ENCODE results near the gene STRA8. TPM values are rescaled to one million over a fixed set of nuclear protein-coding genes. Genes with fewer than 3 reads are reported as not detected.

The STRA8 gene, protein sequence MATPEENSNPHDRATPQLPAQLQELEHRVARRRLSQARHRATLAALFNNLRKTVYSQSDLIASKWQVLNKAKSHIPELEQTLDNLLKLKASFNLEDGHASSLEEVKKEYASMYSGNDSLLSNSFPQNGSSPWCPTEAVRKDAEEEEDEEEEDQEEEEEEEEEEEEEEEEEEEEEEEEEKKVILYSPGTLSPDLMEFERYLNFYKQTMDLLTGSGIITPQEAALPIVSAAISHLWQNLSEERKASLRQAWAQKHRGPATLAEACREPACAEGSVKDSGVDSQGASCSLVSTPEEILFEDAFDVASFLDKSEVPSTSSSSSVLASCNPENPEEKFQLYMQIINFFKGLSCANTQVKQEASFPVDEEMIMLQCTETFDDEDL
- total RNA-seq: not detected

DNA sequence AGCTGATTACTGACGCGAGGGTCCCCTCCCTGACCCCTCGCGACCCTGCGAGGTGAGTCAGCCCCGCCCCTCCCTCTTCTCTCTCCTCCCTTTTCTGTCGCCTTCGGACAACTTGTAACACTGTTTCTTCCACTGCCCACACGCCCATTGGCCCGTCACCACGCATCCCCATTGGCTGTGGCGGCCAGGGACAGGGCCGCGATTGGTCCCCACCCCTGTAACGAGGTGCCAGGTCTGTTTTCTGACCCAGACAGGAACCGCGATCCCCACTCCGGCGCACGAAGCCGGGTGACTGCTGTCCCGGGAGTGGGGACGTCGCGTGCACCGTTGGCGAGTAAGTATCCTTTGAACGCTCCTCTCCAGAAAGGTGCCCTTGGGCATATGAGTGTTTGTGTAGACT lies at the start of gene STRA8:
TSS of gene STRA8 (plus strand) at position 269 of the 400 bp plus-strand sequence. CDS start 6,687 bp downstream, outside the sequence.
- H3K27me3 Mint-ChIP-seq (ENCODE audit: low read depth): no peaks in the 10 kb centered on the region
- CTCF ChIA-PET: no interaction called here
- H3K4me3 Mint-ChIP-seq: no peak within 1 kb of the TSS
- intact Hi-C loops (cut with micrococcal nuclease): no loop called here
- no peak for DNase-seq
- no peaks in the 10 kb centered on the region for H3K9me3 Mint-ChIP-seq
- H3K4me1 Mint-ChIP-seq (ENCODE audit: low read depth): peaks cover 4% of the 10 kb centered on the region
- H3K36me3 Mint-ChIP-seq (ENCODE audit: low read depth): no peaks in the 10 kb centered on the region
- no peak within 1 kb of the TSS for H3K27ac Mint-ChIP-seq

DNA sequence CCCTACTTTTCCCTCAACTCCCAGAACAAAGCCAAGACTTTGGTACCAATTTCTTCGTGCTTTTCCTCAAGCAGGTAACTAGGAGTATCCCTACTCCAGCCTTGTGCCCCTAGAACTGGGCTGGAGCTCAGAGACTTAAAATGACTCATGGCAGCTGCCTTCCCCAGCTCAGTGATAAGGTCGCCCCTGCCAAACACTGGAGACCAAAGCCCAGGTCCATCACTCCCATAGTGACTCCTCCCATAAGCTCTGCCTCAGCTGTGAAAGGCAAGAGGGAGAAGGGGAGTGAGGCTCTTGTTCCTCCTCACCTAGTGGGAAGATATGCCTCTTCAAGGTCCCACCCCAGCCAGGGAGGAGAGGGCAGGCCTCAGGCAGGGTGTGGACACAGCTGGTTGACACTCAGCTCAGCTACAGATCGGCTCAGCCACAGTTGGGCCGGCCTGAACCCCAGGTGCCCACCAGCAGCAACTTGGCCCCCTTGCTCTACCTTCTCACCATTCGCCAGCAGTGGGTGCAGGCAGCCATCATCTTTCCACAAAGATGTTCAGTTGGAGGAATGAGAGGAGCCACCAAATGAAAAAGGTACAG lies 49.3 kb upstream of the STRA8 start:
- intact Hi-C loops (cut with micrococcal nuclease): no loop called here
- Mint-ChIP-seq H3K4me3 (no peak overlapping the region), H3K27me3 (ENCODE audit: low read depth) (no peaks in the 10 kb centered on the region), H3K4me1 (ENCODE audit: low read depth) (no peaks in the 10 kb centered on the region), H3K36me3 (ENCODE audit: low read depth) (peaks cover 75% of the 10 kb centered on the region), H3K27ac (no peak overlapping the region), H3K9me3 (peaks cover 36% of the 10 kb centered on the region)
- DNase-seq: no peak
- CTCF ChIA-PET: no interaction called here

DNA sequence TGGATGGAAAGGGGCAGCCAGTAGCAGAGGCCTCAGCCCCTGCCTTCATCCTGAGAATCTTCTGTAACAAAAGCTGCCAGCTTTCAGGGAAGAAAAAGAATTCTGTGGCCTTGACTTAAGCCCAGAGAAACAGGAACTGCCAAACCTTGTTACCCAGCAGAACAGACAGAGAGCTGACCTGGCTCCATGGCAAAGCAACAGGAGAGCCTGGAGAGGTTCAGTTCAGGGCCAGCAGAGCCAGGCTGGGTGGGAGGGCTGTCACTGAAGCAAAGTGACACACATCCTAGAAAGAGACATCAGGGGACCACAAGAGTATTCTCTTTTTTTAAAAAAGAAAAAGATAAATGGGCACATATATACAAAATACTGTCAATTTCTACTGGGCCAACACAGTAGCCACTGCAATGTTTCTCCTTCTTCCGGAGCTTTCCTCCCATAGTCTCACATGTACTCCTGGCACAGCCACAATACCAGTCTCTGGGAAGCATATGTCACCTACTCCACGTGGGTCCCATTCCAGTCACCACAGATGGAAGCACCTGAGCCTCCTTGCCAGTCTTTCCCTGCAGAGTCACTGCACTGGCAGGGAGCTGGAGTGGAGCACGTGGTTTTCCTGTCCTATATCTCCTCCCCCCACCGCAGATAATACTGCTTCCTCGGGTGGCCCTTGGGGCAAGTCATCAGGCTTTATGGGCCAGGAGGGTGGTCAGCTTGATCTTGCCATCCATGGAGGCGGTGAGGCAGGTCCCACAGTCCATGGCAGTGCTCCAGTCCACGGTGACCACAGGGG lies 48.0 kb upstream of the STRA8 start:
- CTCF ChIA-PET: interaction anchor here (0.6 to 1.3 kb wide), 2 partner anchors 9 to 248 kb away, joined by 3 to 4 read pairs; no protein-coding TSS in a partner anchor
- Mint-ChIP-seq H3K9me3 (peaks cover 28% of the 10 kb centered on the region), H3K27ac (no peak overlapping the region)

DNA sequence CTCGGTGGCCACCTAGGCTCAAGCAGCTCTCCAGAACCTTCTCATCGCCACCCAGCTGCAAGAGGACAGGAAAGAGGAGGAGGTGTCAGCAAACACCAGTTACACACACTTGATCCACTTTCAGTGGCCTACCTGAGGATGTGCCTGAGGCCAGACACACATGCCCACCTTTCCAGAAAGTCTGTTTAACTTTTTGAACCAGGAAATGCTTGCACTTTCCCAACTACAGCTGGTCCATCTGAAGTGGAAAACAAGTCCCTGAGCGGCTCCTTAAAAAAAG lies 47.4 kb upstream of the STRA8 start:
- Mint-ChIP-seq H3K4me3 (no peak overlapping the region), H3K27ac (no peak overlapping the region), H3K9me3 (peaks cover 24% of the 10 kb centered on the region), H3K27me3 (ENCODE audit: low read depth) (no peaks in the 10 kb centered on the region), H3K36me3 (ENCODE audit: low read depth) (peaks cover 78% of the 10 kb centered on the region), H3K4me1 (ENCODE audit: low read depth) (no peaks in the 10 kb centered on the region)
- CTCF ChIA-PET: interaction anchor here (0.6 to 1.3 kb wide), 3 partner anchors 10 to 249 kb away, joined by 3 to 4 read pairs (median 3); no protein-coding TSS in a partner anchor
- intact Hi-C loops (cut with micrococcal nuclease): no loop called here
- no peak for DNase-seq

More for the DNA sequence above, 48.0 kb upstream of the STRA8 start:
- DNase-seq: no peak
- Mint-ChIP-seq H3K4me3 (no peak overlapping the region), H3K27me3 (ENCODE audit: low read depth) (no peaks in the 10 kb centered on the region), H3K36me3 (ENCODE audit: low read depth) (peaks cover 79% of the 10 kb centered on the region), H3K4me1 (ENCODE audit: low read depth) (no peaks in the 10 kb centered on the region)
- intact Hi-C loops (cut with micrococcal nuclease): no loop called here

DNA sequence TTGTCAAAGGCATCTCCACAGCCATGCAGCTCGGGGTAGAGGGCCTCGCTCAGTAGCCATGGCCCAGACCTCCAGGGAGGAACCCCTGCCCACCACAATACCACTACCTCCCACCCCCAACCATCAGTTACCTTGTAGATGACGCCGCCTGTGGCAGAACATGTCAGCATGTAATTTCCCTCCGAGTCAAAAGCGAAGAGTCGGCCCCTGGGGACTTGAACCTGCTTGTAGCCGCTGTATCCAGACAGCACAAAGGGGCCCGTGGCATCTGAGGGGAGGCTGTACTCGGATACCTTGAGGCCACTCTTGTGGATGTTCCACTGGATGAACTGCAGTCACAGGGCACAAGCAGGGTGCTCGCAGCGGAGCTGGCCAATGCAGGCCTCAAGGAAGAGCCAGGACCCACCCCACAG lies 46.8 kb upstream of the STRA8 start:
- DNase-seq: no peak
- Mint-ChIP-seq H3K4me1 (ENCODE audit: low read depth) (no peaks in the 10 kb centered on the region), H3K9me3 (peaks cover 19% of the 10 kb centered on the region), H3K27me3 (ENCODE audit: low read depth) (no peaks in the 10 kb centered on the region), H3K36me3 (ENCODE audit: low read depth) (peaks cover 76% of the 10 kb centered on the region), H3K4me3 (no peak overlapping the region), H3K27ac (no peak overlapping the region)
- intact Hi-C loops (cut with micrococcal nuclease): no loop called here
- CTCF ChIA-PET: interaction anchor here (0.9 to 1.3 kb wide), 2 partner anchors 10 to 18 kb away, joined by 3 read pairs; no protein-coding TSS in a partner anchor

DNA sequence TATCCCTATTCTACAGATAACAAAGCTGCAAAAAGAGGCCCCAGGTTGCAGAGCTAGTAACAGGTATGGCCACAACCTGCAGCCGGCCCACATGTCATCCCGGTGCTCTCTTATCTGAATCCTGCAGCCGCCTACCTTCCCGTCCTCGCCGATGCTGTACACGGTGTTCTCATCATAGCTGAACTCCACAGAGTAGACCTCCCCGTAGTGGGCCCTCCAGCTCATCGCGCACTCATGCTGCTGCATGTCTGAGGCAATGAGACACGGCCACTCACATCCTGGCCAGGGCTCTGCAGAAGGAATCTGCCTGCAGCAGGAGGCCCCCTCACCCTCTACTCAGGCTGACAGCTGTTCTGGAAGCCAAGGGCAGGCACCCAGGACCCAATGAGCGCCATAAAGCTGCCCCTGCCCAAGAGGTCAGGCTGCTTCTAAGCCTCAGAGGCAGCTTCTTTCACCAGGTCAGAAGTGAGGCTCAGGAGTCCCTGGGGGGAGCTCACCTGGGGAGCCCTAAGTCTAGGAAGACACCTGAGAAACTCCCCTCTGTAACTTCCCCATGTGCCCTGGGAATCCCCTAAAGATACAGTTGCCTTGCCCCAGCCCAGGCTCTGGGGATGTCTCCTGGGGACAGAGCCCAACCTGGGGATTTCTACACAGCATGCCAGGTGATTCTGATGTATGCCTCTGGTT lies 45.2 kb upstream of the STRA8 start:
- CTCF ChIA-PET: interaction anchor here (0.6 kb wide), 1 partner anchor 15 kb away, joined by 4 read pairs; no protein-coding TSS in a partner anchor
- H3K27me3 Mint-ChIP-seq (ENCODE audit: low read depth): no peaks in the 10 kb centered on the region
- no peak overlapping the region for H3K27ac Mint-ChIP-seq
- intact Hi-C loops (cut with micrococcal nuclease): no loop called here
- H3K4me3 Mint-ChIP-seq: no peak overlapping the region
- H3K9me3 Mint-ChIP-seq: peaks cover 7% of the 10 kb centered on the region
- peaks cover 72% of the 10 kb centered on the region for H3K36me3 Mint-ChIP-seq (ENCODE audit: low read depth)
- no peaks in the 10 kb centered on the region for H3K4me1 Mint-ChIP-seq (ENCODE audit: low read depth)
- DNase-seq: no peak

DNA sequence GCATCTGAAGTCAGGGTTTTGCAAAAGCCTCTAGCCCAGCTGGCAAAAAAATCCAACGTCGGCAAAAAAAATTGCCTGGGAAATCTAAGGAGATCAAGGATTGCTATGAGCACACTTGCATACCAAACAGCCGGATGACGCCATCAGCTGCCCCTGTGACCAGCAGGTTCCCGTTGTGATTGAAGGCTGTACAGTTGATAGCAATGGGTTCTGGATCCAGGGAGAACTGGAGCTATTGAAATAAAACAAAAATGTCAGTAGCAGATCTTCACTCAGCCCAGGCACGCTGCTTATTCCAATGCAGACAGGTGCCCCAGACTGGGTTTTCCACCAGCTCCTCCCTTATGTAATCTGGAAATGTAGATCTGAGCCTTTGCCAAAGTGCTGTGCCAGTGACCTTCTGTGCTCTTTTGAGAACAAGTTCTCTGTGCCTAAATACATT lies 44.4 kb upstream of the STRA8 start:
- DNase-seq: no peak
- H3K36me3 Mint-ChIP-seq (ENCODE audit: low read depth): peaks cover 65% of the 10 kb centered on the region
- peaks cover under 1% of the 10 kb centered on the region for H3K9me3 Mint-ChIP-seq
- intact Hi-C loops (cut with micrococcal nuclease): no loop called here
- no peaks in the 10 kb centered on the region for H3K27me3 Mint-ChIP-seq (ENCODE audit: low read depth)
- CTCF ChIA-PET: interaction anchor here (0.5 kb wide), 1 partner anchor 423 kb away, joined by 4 read pairs; no protein-coding TSS in a partner anchor
- no peak overlapping the region for H3K27ac Mint-ChIP-seq
- no peak overlapping the region for H3K4me3 Mint-ChIP-seq
- H3K4me1 Mint-ChIP-seq (ENCODE audit: low read depth): no peaks in the 10 kb centered on the region

DNA sequence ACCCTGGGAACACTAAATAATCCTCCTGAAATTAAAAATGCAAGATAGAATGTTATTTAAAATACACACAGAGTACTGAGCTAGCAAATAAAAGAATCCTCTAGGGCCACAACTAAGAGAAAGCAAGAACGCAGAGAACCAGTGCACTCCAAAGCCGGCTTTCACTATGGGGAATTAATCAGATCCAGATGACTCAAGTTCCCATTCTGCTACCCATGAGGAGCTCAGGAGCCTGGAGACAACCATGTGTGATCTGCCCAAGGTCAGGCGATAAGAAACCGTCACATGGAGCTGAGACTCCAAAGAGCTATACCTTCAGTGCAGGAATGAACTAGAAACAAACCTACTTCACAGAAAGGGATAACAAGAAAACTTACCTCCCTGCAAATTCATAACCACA lies 43.7 kb upstream of the STRA8 start:
- Mint-ChIP-seq H3K36me3 (ENCODE audit: low read depth) (peaks cover 60% of the 10 kb centered on the region), H3K4me3 (no peak overlapping the region), H3K4me1 (ENCODE audit: low read depth) (no peaks in the 10 kb centered on the region), H3K27me3 (ENCODE audit: low read depth) (no peaks in the 10 kb centered on the region), H3K27ac (no peak overlapping the region), H3K9me3 (no peaks in the 10 kb centered on the region)
- CTCF ChIA-PET: no interaction called here
- intact Hi-C loops (cut with micrococcal nuclease): no loop called here
- DNase-seq: no peak

DNA sequence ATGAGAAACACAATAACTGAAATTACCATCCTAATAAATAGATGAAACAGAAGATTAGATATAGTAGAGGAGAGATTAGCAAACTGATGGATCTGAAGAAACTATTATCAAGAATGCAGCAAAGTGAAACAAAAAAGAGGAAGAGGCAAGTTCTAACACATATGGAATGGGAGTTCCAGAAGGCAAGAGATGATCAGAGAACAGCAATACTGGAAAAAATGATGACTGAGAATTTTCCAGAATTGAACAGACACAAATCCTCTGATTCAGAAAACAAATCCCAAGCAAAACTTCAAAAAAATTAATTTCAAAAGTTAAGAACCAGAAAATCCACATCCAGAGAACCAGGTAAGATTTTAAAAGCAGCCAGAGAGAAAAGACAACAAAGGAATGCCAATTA lies 42.9 kb upstream of the STRA8 start:
- H3K4me3 Mint-ChIP-seq: no peak overlapping the region
- H3K27me3 Mint-ChIP-seq (ENCODE audit: low read depth): no peaks in the 10 kb centered on the region
- H3K27ac Mint-ChIP-seq: peak overlapping the region; percentile 10
- no peaks in the 10 kb centered on the region for H3K4me1 Mint-ChIP-seq (ENCODE audit: low read depth)
- DNase-seq: no peak
- intact Hi-C loops (cut with micrococcal nuclease): no loop called here
- peaks cover 56% of the 10 kb centered on the region for H3K36me3 Mint-ChIP-seq (ENCODE audit: low read depth)
- H3K9me3 Mint-ChIP-seq: no peaks in the 10 kb centered on the region
- CTCF ChIA-PET: no interaction called here

DNA sequence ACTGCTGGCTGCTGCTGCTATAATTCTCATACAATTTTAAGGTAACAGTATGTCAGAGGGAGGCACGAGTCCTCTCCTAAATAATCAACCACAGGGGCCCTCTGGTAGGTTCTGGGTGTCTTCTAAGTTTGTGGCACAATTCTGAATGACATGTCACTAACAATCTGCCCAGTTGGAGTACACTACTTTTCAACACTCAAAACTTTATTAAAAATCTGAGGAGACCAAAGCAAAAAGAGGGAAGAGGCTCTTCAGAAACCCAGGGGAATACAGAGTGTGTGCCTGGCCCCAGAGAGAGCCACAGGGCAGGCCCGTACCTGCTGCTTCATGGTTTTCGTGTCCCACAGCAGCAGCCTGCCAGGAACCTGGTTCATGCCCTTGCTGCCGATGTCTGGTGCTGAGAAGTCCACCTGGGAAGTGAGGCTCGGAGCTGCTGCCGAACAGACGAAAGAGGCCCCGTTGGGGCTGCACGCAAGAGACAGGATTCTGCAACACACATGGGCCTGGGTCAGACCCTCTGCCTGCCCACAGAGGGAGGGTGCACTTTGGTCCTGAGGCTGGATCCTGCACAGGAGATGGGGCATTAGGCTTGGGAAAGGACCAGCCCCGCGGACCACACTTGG lies 40.6 kb upstream of the STRA8 start:
- Mint-ChIP-seq H3K4me1 (ENCODE audit: low read depth) (no peaks in the 10 kb centered on the region), H3K36me3 (ENCODE audit: low read depth) (peaks cover 50% of the 10 kb centered on the region), H3K27me3 (ENCODE audit: low read depth) (no peaks in the 10 kb centered on the region), H3K27ac (no peak overlapping the region), H3K4me3 (no peak overlapping the region), H3K9me3 (no peaks in the 10 kb centered on the region)
- DNase-seq: no peak
- CTCF ChIA-PET: no interaction called here
- intact Hi-C loops (cut with micrococcal nuclease): no loop called here

DNA sequence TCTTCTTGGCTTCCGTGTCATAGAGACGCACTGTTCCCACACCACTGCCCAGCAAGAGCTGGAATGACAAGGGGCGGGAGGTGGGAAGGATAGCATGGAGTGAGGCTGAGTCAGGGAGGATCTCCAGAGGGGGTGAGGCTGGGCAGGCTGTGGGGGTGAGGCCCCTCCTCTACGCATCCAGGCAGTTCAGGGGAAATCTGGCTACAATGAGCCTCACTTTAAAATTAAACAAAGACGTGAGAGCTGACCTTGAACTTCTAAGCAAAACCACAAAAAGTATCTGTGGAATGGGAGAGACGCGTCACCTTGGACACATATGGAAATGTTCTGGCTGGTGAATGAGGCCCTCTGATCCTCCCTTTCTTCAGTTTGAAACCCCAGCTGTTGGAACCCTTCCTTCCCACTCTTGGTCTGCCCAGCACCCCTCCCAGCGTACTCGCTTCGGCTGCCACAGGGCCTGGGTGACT lies 40.0 kb upstream of the STRA8 start:
- Mint-ChIP-seq H3K4me1 (ENCODE audit: low read depth) (peaks cover 3% of the 10 kb centered on the region), H3K36me3 (ENCODE audit: low read depth) (peaks cover 49% of the 10 kb centered on the region), H3K4me3 (no peak overlapping the region), H3K27me3 (ENCODE audit: low read depth) (no peaks in the 10 kb centered on the region), H3K27ac (no peak overlapping the region), H3K9me3 (no peaks in the 10 kb centered on the region)
- DNase-seq: no peak
- intact Hi-C loops (cut with micrococcal nuclease): no loop called here
- CTCF ChIA-PET: no interaction called here

All from activated naive CD4-positive, alpha-beta T cell treated with anti-CD3 and anti-CD28 coated beads for 36 hours (primary cell).